Endothelial cell of umbilical vein (primary cell): Measurements from ENCODE around the gene TLE3. TPM values are rescaled to one million over a fixed set of nuclear protein-coding genes. Genes with fewer than 3 reads are reported as not detected.

Experiments used
- BruUV-seq: library from RNA; stranded (reverse); fragments of 400-500 nt; replicated peaks from 2 replicates; lab custom pipeline; 2021; lab: Mats Ljungman, UMichigan
- CTCF ChIA-PET: fragments of 300-600, 350-600 bp; sonication (Branson Sonifier 250); formaldehyde crosslinking; loops from one replicate; lab custom pipeline; 2021; ENCODE audit warnings: antibody characterized with exemption, inconsistent platforms; lab: Charles Lee
- POLR2A ChIA-PET: fragments of 300-600, 350-600 bp; sonication (Branson Sonifier 250); formaldehyde crosslinking; loops from one replicate; lab custom pipeline; 2021; ENCODE audit warnings: antibody characterized with exemption, inconsistent platforms; lab: Charles Lee
- DNase-seq: peaks from one replicate; pipeline ENCODE4 v3.0.0-alpha.2; 2011; ENCODE audit warnings: low read depth, low spot score
- FAIRE-seq: peaks from 2 replicates; lab custom pipeline; 2011; peaks lifted over from hg19 to GRCh38; lab: Jason Lieb, UNC
- H2AFZ ChIP-seq: 2 replicates; pipeline ENCODE4 v1.6.0; 2012; ENCODE audit warnings: low read depth, low read length, control low read depth, inconsistent platforms
- H3K27ac ChIP-seq: 2 replicates; pipeline ENCODE4 v1.5.1; 2011; ENCODE audit warnings: low read depth, mild to moderate bottlenecking, control low read depth, low read length, moderate library complexity; ENCODE audit not compliant: insufficient read depth
- H3K27me3 ChIP-seq, 2 experiments: 2 replicates each; pipeline versions ENCODE4 v1.6.0 to v1.6.1; 2011; ENCODE audit warnings: low read length in 2 of 2, mixed read lengths in 1 of 2; ENCODE audit not compliant: control insufficient read depth in 2 of 2, insufficient read depth in 2 of 2
- H3K36me3 ChIP-seq, 2 experiments: 2 replicates in 1 of 2; 3 replicates in 1 of 2; pipeline ENCODE4 v1.5.1; 2011; ENCODE audit warnings: low read length in 2 of 2, mild to moderate bottlenecking in 1 of 2, moderate library complexity in 1 of 2; ENCODE audit not compliant: control insufficient read depth in 2 of 2, insufficient read depth in 2 of 2; ENCODE audit errors: extremely low read depth in 1 of 2
- H3K4me1 ChIP-seq: 3 replicates; pipeline ENCODE4 v1.5.1; 2011; ENCODE audit warnings: mild to moderate bottlenecking, low read length; ENCODE audit not compliant: control insufficient read depth, insufficient read depth; ENCODE audit errors: extremely low read depth
- H3K4me2 ChIP-seq: 2 replicates; pipeline ENCODE4 v1.6.1; 2011; ENCODE audit warnings: low read length, control low read depth, mixed read lengths; ENCODE audit not compliant: insufficient read depth
- H3K4me3 ChIP-seq, 3 experiments: fragments of 200-600 bp in 1 of 3; sonication (generic), shearing (Covaris generic) in 1 of 3; replicated peaks in 1 of 3; 2 replicates each; pipeline ENCODE4 v1.5.1; 2011 to 2016; ENCODE audit warnings: control low read depth in 3 of 3, low read length in 3 of 3, mild to moderate bottlenecking in 2 of 3, inconsistent platforms in 1 of 3, low read depth in 1 of 3, moderate library complexity in 1 of 3; ENCODE audit not compliant: insufficient read depth in 1 of 3
- H3K79me2 ChIP-seq: 2 replicates; pipeline ENCODE4 v1.6.0; 2012; ENCODE audit warnings: low read length, inconsistent platforms; ENCODE audit not compliant: control insufficient read depth, insufficient read depth
- H3K9ac ChIP-seq: replicated peaks from 2 replicates; pipeline ENCODE3; 2011; ENCODE audit warnings: low read length, control low read depth; ENCODE audit not compliant: insufficient read depth; ENCODE audit errors: extremely low read depth
- H3K9me1 ChIP-seq: replicated peaks from 3 replicates; pipeline ENCODE4 v1.6.0; 2011; ENCODE audit warnings: mild to moderate bottlenecking, low read length; ENCODE audit not compliant: control insufficient read depth, insufficient read depth; ENCODE audit errors: extremely low read depth
- H3K9me3 ChIP-seq: replicated peaks from 2 replicates; pipeline ENCODE4 v1.5.1; 2012; ENCODE audit warnings: low read length, inconsistent platforms; ENCODE audit not compliant: control insufficient read depth, insufficient read depth
- H4K20me1 ChIP-seq: replicated peaks from 2 replicates; pipeline ENCODE3; 2011; ENCODE audit warnings: mild to moderate bottlenecking, low read length; ENCODE audit not compliant: control insufficient read depth, insufficient read depth; ENCODE audit errors: extremely low read depth
- EZH2 ChIP-seq: IDR thresholded peaks from 2 replicates; pipeline ENCODE4 v1.6.1; 2012; ENCODE audit warnings: borderline replicate concordance, low read depth, mild to moderate bottlenecking, moderate library complexity, low read length, inconsistent platforms; ENCODE audit not compliant: severe bottlenecking
- JUN ChIP-seq: IDR thresholded peaks from 2 replicates; pipeline ENCODE4 v1.6.1; 2011; ENCODE audit warnings: borderline replicate concordance, low read depth; ENCODE audit not compliant: insufficient read length, insufficient read depth
- MYC ChIP-seq: IDR thresholded peaks from one replicate; pipeline ENCODE4 v1.6.1; 2011; ENCODE audit warnings: mild to moderate bottlenecking, low read depth, low read length
- POLR2A ChIP-seq: IDR thresholded peaks from 2 replicates; pipeline ENCODE4 v1.6.1; 2012; ENCODE audit warnings: low read depth, mild to moderate bottlenecking, control low read depth, low read length
- POLR2AphosphoS5 ChIP-seq: IDR thresholded peaks from 2 replicates; pipeline ENCODE4 v1.6.1; 2012; ENCODE audit warnings: low read depth, mild to moderate bottlenecking, control low read depth, low read length, moderate library complexity; ENCODE audit not compliant: insufficient read depth
- dilution Hi-C: fragments of 300-500 bp; cut with MboI; formaldehyde crosslinking; loops from one replicate; pipeline ENCODE4 v1.15.0; 2019; ENCODE audit warnings: low sequenced_read_pairs; ENCODE audit not compliant: extremely low pct_ligation_motif_present
- intact Hi-C: fragments of 100-400 bp; cut with micrococcal nuclease; formaldehyde crosslinking; loops from one replicate; pipeline ENCODE4 v1.10.0; 2022
- polyA plus RNA-seq, 4 experiments: library from polyadenylated mRNA; depleted of rRNA in 3 of 4; stranded (reverse) in 3 of 4; unstranded in 1 of 4; fragments of >200 nt; gene quantifications; 2 replicates each; pipeline versions ENCODE4 v1.2.1 to v1.2.3, GENCODE V29; 2011 to 2012; ENCODE audit warnings: missing spikeins in 1 of 4
- total RNA-seq: library from RNA; stranded (reverse); gene quantifications from 2 replicates; pipeline ENCODE4 v1.2.3, GENCODE V29; 2021
- TF ChIP-seq, protein P1 (sequence below): IDR thresholded peaks from 2 replicates; pipeline ENCODE4 v1.6.1; 2011; ENCODE audit not compliant: insufficient read depth, insufficient read length
- TF ChIP-seq, protein P2 (sequence below), 2 donors: IDR thresholded peaks; 1 replicate in 1 of 2; 2 replicates in 1 of 2; pipeline ENCODE4 v1.5.1; 2011; ENCODE audit warnings: low read length in 2 of 2, mild to moderate bottlenecking in 2 of 2, moderate library complexity in 2 of 2, control low read depth in 1 of 2, inconsistent platforms in 1 of 2, low read depth in 1 of 2; ENCODE audit not compliant: insufficient read depth in 1 of 2; ENCODE audit errors: extremely low read depth in 1 of 2

Gene TLE3
- total and polyA plus RNA-seq, 2 donors (not counting 3 experiments of a cell fraction or from before 2014, with no cell fraction given) = 40.5 to 56.9 TPM

DNA sequence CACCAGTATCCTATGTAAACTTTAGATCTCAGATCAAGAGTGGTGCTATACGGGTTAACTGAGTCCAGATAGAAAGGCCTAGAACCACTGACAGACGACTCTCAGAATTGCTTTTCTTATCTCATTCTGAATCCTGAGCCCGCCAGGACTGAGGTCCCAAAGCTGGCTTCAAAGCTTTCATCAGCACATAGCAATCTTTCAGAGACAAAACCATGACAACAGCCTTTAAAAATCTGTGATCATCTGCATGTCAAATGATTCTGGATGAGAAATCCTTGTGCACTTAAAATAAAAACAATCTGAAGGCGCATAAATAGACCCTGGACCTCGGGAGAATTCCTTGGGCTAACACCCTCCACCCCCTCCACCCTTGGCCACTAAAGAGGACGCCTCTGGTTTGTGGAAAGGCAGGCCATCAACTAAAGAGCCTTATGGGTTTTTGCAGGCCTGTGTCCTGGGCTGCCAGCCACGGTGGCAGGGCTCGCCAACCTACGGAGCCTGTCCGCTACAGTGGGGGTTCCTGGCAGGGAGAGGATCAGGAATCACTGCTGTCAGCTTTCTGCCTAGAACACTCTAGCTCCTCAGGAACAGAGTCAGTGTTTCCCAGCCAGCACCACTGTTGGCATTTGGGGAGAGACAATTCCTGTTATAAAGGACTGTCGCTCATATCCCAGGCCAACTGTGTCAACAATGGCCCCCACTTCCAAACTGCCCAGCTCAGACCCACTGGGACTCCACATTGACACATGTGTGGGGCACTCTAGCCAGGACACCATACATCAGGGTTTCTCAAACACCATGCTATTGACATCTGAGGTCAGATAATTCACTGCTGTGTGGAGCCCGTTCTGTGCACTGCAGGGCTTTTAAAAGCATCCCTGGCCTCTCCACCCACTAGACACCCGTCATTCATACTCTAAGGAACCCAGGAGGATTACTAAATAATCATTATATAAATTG lies 20.2 kb downstream of the TLE3 start:
- H3K4me3 ChIP-seq = no peak overlapping the region
- no peak overlapping the region for H3K4me2 ChIP-seq
- H3K9me1 ChIP-seq = no peaks in the 10 kb centered on the region
- H3K4me1 ChIP-seq = no peaks in the 10 kb centered on the region
- no peak overlapping the region for H3K27ac ChIP-seq
- CTCF ChIA-PET = interaction anchor here (1.4 kb wide), 1 partner anchor 599 kb away, joined by 3 read pairs; no protein-coding TSS in a partner anchor
- intact Hi-C loops (no loop called here), dilution Hi-C loops (no loop called here)
- FAIRE-seq (no peak), DNase-seq (no peak)
- no peaks in the 10 kb centered on the region for H3K27me3 ChIP-seq
- peaks cover 3% of the 10 kb centered on the region for H4K20me1 ChIP-seq
- no peak for TF ChIP-seq EZH2
- no peak for TF ChIP-seq JUN
- no TSS peak for BruUV-seq
- POLR2A ChIA-PET = no interaction called here
- H3K9ac ChIP-seq = no peak overlapping the region
- no peak overlapping the region for H2AFZ ChIP-seq
- H3K36me3 ChIP-seq = peaks cover 12 to 35% of the 10 kb centered on the region in 2 experiments
- peaks cover 52% of the 10 kb centered on the region for H3K79me2 ChIP-seq
- H3K9me3 ChIP-seq = no peaks in the 10 kb centered on the region

DNA sequence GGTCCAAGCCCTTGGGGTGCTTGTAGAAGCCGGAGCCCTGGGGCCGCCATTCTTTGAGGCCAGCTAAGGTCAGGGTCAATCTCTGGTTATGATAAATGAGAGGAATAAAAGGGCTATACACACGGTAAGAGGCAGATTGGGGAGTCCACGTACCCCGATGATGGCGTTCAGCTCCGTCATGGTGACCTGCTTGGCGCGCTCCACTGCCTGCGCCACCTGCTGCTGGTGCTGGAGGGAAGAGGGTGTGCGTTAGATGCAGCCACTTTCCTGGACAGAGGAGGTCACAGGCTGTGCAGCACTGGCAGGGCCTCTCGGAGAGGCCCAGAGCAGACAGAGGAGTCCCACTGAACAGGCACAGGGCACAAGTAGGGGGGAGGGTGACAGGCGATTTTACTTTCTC lies 23.3 kb downstream of the TLE3 start:
- H3K4me2 ChIP-seq = no peak overlapping the region
- CTCF ChIA-PET = no interaction called here
- POLR2A ChIA-PET = no interaction called here
- H3K36me3 ChIP-seq = peaks cover 19 to 54% of the 10 kb centered on the region in 2 experiments
- BruUV-seq = no TSS peak
- peaks cover 34% of the 10 kb centered on the region for H3K79me2 ChIP-seq
- no peak overlapping the region for H2AFZ ChIP-seq
- H3K27ac ChIP-seq = no peak overlapping the region
- no peak overlapping the region for H3K4me3 ChIP-seq
- H3K4me1 ChIP-seq = no peaks in the 10 kb centered on the region
- dilution Hi-C loops = no loop called here
- no peaks in the 10 kb centered on the region for H3K9me1 ChIP-seq
- no peaks in the 10 kb centered on the region for H3K9me3 ChIP-seq
- no peaks in the 10 kb centered on the region for H3K27me3 ChIP-seq
- no peak for DNase-seq
- no peak for TF ChIP-seq JUN
- TF ChIP-seq EZH2 = no peak
- TF ChIP-seq, protein P1, sequence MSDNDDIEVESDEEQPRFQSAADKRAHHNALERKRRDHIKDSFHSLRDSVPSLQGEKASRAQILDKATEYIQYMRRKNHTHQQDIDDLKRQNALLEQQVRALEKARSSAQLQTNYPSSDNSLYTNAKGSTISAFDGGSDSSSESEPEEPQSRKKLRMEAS = no peak
- TF ChIP-seq POLR2AphosphoS5 = no peak
- TF ChIP-seq, protein P2, sequence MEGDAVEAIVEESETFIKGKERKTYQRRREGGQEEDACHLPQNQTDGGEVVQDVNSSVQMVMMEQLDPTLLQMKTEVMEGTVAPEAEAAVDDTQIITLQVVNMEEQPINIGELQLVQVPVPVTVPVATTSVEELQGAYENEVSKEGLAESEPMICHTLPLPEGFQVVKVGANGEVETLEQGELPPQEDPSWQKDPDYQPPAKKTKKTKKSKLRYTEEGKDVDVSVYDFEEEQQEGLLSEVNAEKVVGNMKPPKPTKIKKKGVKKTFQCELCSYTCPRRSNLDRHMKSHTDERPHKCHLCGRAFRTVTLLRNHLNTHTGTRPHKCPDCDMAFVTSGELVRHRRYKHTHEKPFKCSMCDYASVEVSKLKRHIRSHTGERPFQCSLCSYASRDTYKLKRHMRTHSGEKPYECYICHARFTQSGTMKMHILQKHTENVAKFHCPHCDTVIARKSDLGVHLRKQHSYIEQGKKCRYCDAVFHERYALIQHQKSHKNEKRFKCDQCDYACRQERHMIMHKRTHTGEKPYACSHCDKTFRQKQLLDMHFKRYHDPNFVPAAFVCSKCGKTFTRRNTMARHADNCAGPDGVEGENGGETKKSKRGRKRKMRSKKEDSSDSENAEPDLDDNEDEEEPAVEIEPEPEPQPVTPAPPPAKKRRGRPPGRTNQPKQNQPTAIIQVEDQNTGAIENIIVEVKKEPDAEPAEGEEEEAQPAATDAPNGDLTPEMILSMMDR (IDR thresholded peaks at IDR 0.05; ENCODE audit: extremely low read depth in 1 of 2, insufficient read depth in 1 of 2, low read depth in 1 of 2, low read length in 2 of 2) = no peak
- TF ChIP-seq POLR2A = no peak
- no peak for TF ChIP-seq MYC
- peaks cover 3% of the 10 kb centered on the region for H4K20me1 ChIP-seq
- H3K9ac ChIP-seq = no peak overlapping the region
- FAIRE-seq = no peak
- intact Hi-C loops = no loop called here
